Astrocyte of the cerebellum (primary cell): ENCODE data around the gene ZDHHC5.
"Not testable (repeated sequence)": the region's sequence is repeated elsewhere in the genome, so short reads cannot be mapped to it uniquely, and the experiment has no call there.

Source experiments
- DNase-seq: peaks from one replicate; pipeline ENCODE4 v3.0.0-alpha.2; 2011; ENCODE audit warnings: low read depth
- H3K4me3 ChIP-seq: 2 replicates; pipeline ENCODE4 v1.5.1; 2011; ENCODE audit warnings: mild to moderate bottlenecking, low read depth, low read length, moderate library complexity
- in situ Hi-C: cut with HindIII; loops from 2 replicates; pipeline ENCODE4 v1.10.0; 2017; ENCODE audit warnings: low sequenced_read_pairs
- TF ChIP-seq, protein P1 (sequence below): IDR thresholded peaks from 2 replicates; pipeline ENCODE4 v1.5.1; 2012; ENCODE audit warnings: low read length, low read depth, moderate library complexity, mild to moderate bottlenecking; ENCODE audit errors: missing control alignments

ZDHHC5 gene

DNA sequence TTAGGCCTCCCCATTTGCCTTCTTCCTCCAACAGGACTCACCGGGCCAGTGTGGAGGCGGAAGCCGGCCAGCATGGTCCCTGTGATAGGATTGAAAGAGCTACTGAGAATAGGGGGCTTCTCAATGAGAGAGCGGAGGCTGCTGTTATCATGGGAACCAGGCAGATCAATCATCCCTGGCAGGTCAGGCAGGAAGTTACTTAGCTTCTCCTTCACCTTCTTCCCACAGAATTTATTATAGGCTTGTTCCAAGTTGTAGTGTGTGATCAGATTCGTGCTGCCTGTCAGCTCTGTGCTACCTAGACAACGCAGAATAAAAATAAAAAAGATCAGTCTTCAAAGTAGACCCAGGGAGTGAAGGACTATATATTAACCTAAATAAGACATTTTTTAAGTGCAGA is 37.0 kb downstream of the ZDHHC5 start:
- no peak for DNase-seq
- no peak overlapping the region for H3K4me3 ChIP-seq
- TF ChIP-seq, protein P1, sequence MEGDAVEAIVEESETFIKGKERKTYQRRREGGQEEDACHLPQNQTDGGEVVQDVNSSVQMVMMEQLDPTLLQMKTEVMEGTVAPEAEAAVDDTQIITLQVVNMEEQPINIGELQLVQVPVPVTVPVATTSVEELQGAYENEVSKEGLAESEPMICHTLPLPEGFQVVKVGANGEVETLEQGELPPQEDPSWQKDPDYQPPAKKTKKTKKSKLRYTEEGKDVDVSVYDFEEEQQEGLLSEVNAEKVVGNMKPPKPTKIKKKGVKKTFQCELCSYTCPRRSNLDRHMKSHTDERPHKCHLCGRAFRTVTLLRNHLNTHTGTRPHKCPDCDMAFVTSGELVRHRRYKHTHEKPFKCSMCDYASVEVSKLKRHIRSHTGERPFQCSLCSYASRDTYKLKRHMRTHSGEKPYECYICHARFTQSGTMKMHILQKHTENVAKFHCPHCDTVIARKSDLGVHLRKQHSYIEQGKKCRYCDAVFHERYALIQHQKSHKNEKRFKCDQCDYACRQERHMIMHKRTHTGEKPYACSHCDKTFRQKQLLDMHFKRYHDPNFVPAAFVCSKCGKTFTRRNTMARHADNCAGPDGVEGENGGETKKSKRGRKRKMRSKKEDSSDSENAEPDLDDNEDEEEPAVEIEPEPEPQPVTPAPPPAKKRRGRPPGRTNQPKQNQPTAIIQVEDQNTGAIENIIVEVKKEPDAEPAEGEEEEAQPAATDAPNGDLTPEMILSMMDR, result no peak
- in situ Hi-C loops, result loop anchor here (5.0 kb wide), 1 partner anchor 38 kb away; the partner anchor contains the start of gene ZDHHC5

- H3K4me3 ChIP-seq, in situ Hi-C loops, DNase-seq: not testable (repeated sequence)
Observed at GRCh38 chr11:57705432-57705831, 37.5 kb downstream of the ZDHHC5 start.

DNA sequence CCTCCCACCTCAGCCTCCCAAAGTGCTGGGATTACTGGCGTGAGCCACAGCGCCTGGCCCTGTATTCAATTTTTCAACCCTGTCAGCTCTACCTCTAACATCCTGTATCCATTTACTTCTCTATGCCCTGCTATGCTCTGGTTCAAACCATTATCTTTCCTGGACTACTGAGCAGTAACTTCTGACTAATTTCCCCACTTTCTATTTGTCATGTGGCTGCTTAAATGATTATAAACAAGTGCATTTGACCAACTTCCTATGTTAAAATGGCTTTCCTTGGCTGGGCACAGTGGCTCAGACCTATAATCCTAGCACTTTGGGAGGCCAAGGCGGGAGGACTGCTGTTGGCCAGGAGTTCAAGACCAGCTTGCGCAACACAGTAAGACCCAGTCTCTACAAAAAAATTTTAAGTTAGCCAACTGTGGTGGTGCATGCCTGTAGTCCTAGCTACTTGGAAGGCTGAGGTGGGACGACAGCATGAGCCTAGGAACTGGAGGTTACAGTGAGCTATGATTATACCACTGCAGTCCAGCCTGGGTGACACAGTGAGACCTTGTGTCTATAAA is 42.0 kb downstream of the ZDHHC5 start:
- TF ChIP-seq, protein P1, result no peak
- H3K4me3 ChIP-seq, result no peak overlapping the region
- DNase-seq, result no peak
- in situ Hi-C loops, result loop anchor here (5.0 kb wide), 1 partner anchor 102 kb away; no protein-coding TSS in a partner anchor

DNA sequence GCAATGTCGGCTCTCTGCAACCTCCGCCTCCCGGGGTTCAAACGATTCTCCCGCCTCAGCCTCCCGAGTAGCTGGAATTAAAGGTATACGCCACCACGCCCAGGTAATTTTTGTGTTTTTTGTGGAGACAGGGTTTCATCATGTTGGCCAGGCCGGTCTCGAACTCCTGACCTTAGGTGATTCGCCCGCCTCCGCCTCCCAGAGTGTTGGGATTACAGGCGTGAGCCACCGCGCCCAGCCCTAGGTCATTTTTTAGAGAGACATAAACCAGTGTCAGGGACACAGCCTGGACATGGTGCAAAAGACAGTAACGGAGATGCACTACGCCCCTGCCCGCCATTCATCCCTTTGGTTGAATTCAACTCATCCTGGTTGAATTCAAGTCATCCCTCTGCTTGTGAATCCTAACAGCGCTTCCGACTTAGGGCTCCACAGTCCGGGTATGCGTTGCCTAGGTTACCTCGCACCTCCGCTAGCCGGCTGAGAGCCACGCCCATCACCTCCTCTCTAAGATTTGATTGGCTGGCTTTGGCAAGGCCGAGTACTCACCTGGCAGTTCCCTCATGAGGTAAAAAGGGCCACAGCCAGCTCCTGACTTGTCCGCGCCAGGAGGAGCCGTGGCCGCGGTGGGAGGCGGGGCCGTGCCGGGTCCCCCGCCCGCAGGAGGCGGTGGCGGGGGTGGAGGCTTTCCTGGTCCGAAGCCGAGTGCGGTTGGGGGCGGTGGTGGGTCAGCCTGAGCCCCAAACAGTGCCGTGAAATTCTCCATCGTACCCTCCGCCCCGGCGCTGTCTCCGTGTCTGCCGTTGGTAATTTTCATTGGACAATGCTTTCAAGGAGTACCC is 43.7 kb downstream of the ZDHHC5 start, which contains the start of gene MED19:
Gene MED19, minus strand, starts transcription at position 802 of the 842 bp plus-strand sequence. Its CDS starts 36 bp downstream, at position 766.
- in situ Hi-C loops, result loop anchor here (5.0 kb wide), 1 partner anchor 101 kb away; no protein-coding TSS in a partner anchor
- peak; percentile 46 for DNase-seq
- TF ChIP-seq, protein P1, result no peak
- peak within 1 kb of the TSS; percentile 100 for H3K4me3 ChIP-seq

GRCh38 chr11:57712256-57713150 is 44.6 kb downstream of the ZDHHC5 start, which contains the start of gene TMX2:
TSS of gene TMX2 (plus strand) at chr11:57712593. CDS start at chr11:57712619, 26 bp downstream.
- peak within 1 kb of the TSS; percentile 100 for H3K4me3 ChIP-seq
- in situ Hi-C loops, result loop anchor here (5.0 kb wide), 1 partner anchor 100 kb away; no protein-coding TSS in a partner anchor
- TF ChIP-seq, protein P1, result no peak
- peak; percentile 99 for DNase-seq

DNA sequence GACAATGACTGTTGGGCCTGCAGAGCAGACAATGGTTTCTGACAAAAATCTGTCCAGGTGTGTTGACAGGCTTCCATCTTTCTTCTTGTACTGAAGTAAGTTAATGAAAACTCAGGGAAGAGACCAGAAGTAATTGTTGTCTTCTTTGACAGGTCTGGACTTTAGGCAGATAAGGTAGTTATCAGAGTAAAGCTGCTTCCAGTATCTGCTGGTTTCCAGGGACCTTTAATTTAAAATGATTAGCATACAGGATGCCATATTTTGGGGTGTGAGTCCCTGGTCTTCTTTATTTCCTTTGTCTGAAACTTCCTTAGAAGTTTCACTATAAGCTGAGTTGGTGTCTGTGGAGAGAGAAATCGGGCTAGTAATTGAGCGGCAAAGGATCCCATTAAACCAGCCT is 45.9 kb downstream of the ZDHHC5 start:
- peak overlapping the region; percentile 100 for H3K4me3 ChIP-seq
- in situ Hi-C loops, result loop anchor here (5.0 kb wide), 1 partner anchor 98 kb away; no protein-coding TSS in a partner anchor
- no peak for DNase-seq
- TF ChIP-seq, protein P1, result no peak

DNA sequence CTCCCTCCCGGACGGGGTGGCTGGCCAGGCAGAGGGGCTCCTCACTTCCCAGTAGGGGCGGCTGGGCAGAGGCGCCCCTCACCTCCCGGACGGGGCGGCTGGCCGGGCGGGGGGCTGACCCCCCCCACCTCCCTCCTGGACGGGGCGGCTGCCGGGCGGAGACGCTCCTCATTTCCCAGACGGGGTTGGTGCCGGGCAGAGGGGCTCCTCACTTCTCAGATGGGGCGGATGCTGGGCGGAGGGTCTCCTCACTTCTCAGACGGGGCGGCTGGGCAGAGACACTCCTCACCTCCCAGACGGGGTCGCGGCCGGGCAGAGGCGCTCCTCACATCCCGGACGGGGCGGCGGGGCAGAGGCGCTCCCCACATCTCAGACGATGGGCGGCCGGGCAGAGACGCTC is 48.8 kb downstream of the ZDHHC5 start:
- in situ Hi-C loops, DNase-seq, H3K4me3 ChIP-seq: not testable (repeated sequence)
